SK-N-SH (cell line): ENCODE results near the gene DCTD.

Experiments
- CHD2 ChIP-seq: fragments of 150-350 bp; IDR thresholded peaks from 2 replicates; pipeline ENCODE4 v1.6.1; 2018; ENCODE audit warnings: low read length; ENCODE audit not compliant: partially characterized antibody
- CTCF ChIP-seq: fragments of 200-600 bp; sonication (generic); IDR thresholded peaks from 2 replicates; pipeline ENCODE4 v1.6.1; 2017; ENCODE audit warnings: antibody characterized with exemption, mild to moderate bottlenecking, moderate library complexity
- EP300 ChIP-seq, 2 experiments: IDR thresholded peaks; 2 replicates each; pipeline versions ENCODE4 v1.4.0 to v1.6.1; 2012; ENCODE audit warnings: borderline replicate concordance in 1 of 2, low read depth in 1 of 2, low read length in 1 of 2
- EZH2phosphoT487 ChIP-seq: fragments of 200-600 bp; sonication (generic); IDR thresholded peaks from 2 replicates; pipeline ENCODE4 v1.6.1; 2017; ENCODE audit warnings: low read depth, mixed run types, mild to moderate bottlenecking, antibody characterized with exemption, moderate library complexity, borderline replicate concordance
- GABPA ChIP-seq: IDR thresholded peaks from 2 replicates; pipeline ENCODE4 v1.4.0; 2012; ENCODE audit warnings: low read depth, mild to moderate bottlenecking
- MEF2A ChIP-seq: IDR thresholded peaks from 2 replicates; pipeline ENCODE4 v1.4.0; 2012; ENCODE audit warnings: low read depth, borderline replicate concordance
- PBX3 ChIP-seq: IDR thresholded peaks from 2 replicates; pipeline ENCODE4; 2012
- POLR2AphosphoS5 ChIP-seq: IDR thresholded peaks from 2 replicates; pipeline ENCODE4 v1.6.1; 2012; ENCODE audit warnings: low read depth, low read length
- SIN3A ChIP-seq: IDR thresholded peaks from 2 replicates; pipeline ENCODE4 v1.6.1; 2012; ENCODE audit warnings: low read depth, mild to moderate bottlenecking, low read length, moderate library complexity, borderline replicate concordance
- SMC3 ChIP-seq: IDR thresholded peaks from 2 replicates; pipeline ENCODE4 v1.6.1; 2012; ENCODE audit warnings: low read depth, low read length, improper control_type of control experiment
- TAF1 ChIP-seq: IDR thresholded peaks from 2 replicates; pipeline ENCODE4 v1.6.1; 2012; ENCODE audit warnings: low read depth, mild to moderate bottlenecking, low read length, moderate library complexity, borderline replicate concordance
- USF1 ChIP-seq: IDR thresholded peaks from 2 replicates; pipeline ENCODE4 v1.4.0; 2012; ENCODE audit warnings: low read depth, borderline replicate concordance
- USF2 ChIP-seq: fragments of 150-350 bp; IDR thresholded peaks from 2 replicates; pipeline ENCODE4 v1.6.1; 2017; ENCODE audit warnings: antibody characterized with exemption, low read length, low read depth, borderline replicate concordance
- YY1 ChIP-seq: IDR thresholded peaks from 2 replicates; pipeline ENCODE4 v1.4.0; 2012; ENCODE audit warnings: low read depth, mild to moderate bottlenecking

GRCh38 chr4:182881914-182882313 lies 35.3 kb downstream of the DCTD start:
- TF ChIP-seq GABPA = no peak
- no peak; a peak in 1 of 4 replicates for TF ChIP-seq EP300 (IDR thresholded peaks at IDR 0.05; ENCODE audit: borderline replicate concordance in 1 of 2, low read depth in 1 of 2, low read length in 1 of 2)
- no peak for TF ChIP-seq MEF2A
- no peak for TF ChIP-seq CTCF
- TF ChIP-seq USF2 = no peak
- TF ChIP-seq SIN3A = no peak
- no peak for TF ChIP-seq USF1
- TF ChIP-seq EZH2phosphoT487 = no peak
- no peak for TF ChIP-seq TAF1
- TF ChIP-seq CHD2 = peak; percentile 42
- no peak for TF ChIP-seq SMC3
- TF ChIP-seq POLR2AphosphoS5 = no peak
- no peak for TF ChIP-seq YY1
- no peak for TF ChIP-seq PBX3
